ENCODE data around the gene ANKS6. TPM values are rescaled to one million over a fixed set of nuclear protein-coding genes. Genes with fewer than 3 reads are reported as not detected.

ANKS6 gene
- total RNA-seq, 1 experiment from 2014 or later: 39.2 TPM

GRCh38 chr9:98767196-98767595, 29.2 kb downstream of the ANKS6 start:
- RAD21 ChIA-PET (ENCODE audit: low non-redundant PET in 1 of 2, low total read pairs in 2 of 2, uncharacterized antibody in 2 of 2, unreplicated experiment in 2 of 2): no interaction called here
- intact Hi-C loops (cut with micrococcal nuclease): no loop called here
- no peaks in the 10 kb centered on the region for H3K79me2 ChIP-seq (ENCODE audit: insufficient read depth, low read length)
- no peak overlapping the region for H3K9ac ChIP-seq (ENCODE audit: low read length)
- no peak overlapping the region for H3K27ac ChIP-seq (ENCODE audit: low read depth, low read length)
- H3K4me3 ChIP-seq (replicated peaks in 1 of 2; ENCODE audit: low read depth in 1 of 2, low read length in 2 of 2): no peak overlapping the region
- no peaks in the 10 kb centered on the region for H3K4me1 ChIP-seq (ENCODE audit: control insufficient read depth in 1 of 2, insufficient read depth in 2 of 2, low read length in 2 of 2)
- H3K36me3 ChIP-seq (ENCODE audit: control insufficient read depth in 1 of 2, insufficient read depth in 2 of 2, low read length in 2 of 2): peaks cover 13 to 16% of the 10 kb centered on the region in 2 experiments; a peak in 3 of 4 replicates
- no peaks in the 10 kb centered on the region for H4K20me1 ChIP-seq (ENCODE audit: insufficient read depth)
- no peak overlapping the region for H3K4me2 ChIP-seq (ENCODE audit: low read length)
- POLR2A ChIA-PET: no interaction called here
- no peaks in the 10 kb centered on the region for H3K9me3 ChIP-seq (ENCODE audit: control insufficient read depth in 1 of 2, insufficient read depth in 1 of 2, low read depth in 1 of 2, low read length in 2 of 2)
- TF ChIP-seq EZH2phosphoT487 (IDR thresholded peaks at IDR 0.05; ENCODE audit: borderline replicate concordance) (no peak), REST (IDR thresholded peaks at IDR 0.05; ENCODE audit: low read depth) (no peak), ELF1 (IDR thresholded peaks at IDR 0.05; ENCODE audit: borderline replicate concordance, low read depth) (no peak), EGR1 (IDR thresholded peaks at IDR 0.05; ENCODE audit: low read depth) (no peak), TCF7L2 (IDR thresholded peaks at IDR 0.05; ENCODE audit: borderline replicate concordance, extremely low read depth, insufficient read depth, insufficient read length) (no peak), POLR2AphosphoS5 (IDR thresholded peaks at IDR 0.05; ENCODE audit: low read depth, low read length) (no peak), JUND (IDR thresholded peaks at IDR 0.05) (no peak), SIN3A (IDR thresholded peaks at IDR 0.05; ENCODE audit: low read depth) (no peak), CTCF (IDR thresholded peaks at IDR 0.05 in 2 of 3, conservative IDR thresholded peaks at IDR 0.05 in 1 of 3; ENCODE audit: borderline replicate concordance in 1 of 3, insufficient read depth in 1 of 3, low read depth in 2 of 3, low read length in 2 of 3) (no peak), ATF3 (IDR thresholded peaks at IDR 0.05) (no peak), EZH2 (IDR thresholded peaks at IDR 0.05) (no peak)
- H3K27me3 ChIP-seq (ENCODE audit: insufficient read depth, low read length): no peaks in the 10 kb centered on the region
- no TSS peak for BruUV-seq (replicated peaks)
- H2AFZ ChIP-seq (ENCODE audit: low read depth, low read length, poor library complexity, severe bottlenecking): no peak overlapping the region
- DNase-seq (ENCODE audit: low read depth, low spot score) (no peak), ATAC-seq (no peak)
- H3K9me2 ChIP-seq (ENCODE audit: insufficient read depth): no peaks in the 10 kb centered on the region
- CTCF ChIA-PET: interaction anchor here (1.0 to 1.2 kb wide), 2 partner anchors 9 kb away, joined by 3 to 5 read pairs; no protein-coding TSS in a partner anchor

Measured in HCT116 (cell line).